HepG2 (cell line): ENCODE results near the gene P4HB. TPM values are rescaled to one million over a fixed set of nuclear protein-coding genes. Genes with fewer than 3 reads are reported as not detected.

Experiments used
- ATAC-seq: fragments of 200-7000 bp; cut with Tn5 transposase; 3 replicates; pipeline ENCODE4 v1.9.1; 2020; ENCODE audit warnings: mild to moderate bottlenecking, moderate library complexity
- BruUV-seq: library from RNA; stranded (reverse); fragments of 400-500 nt; replicated peaks from 2 replicates; lab custom pipeline; 2021; lab: Mats Ljungman, UMichigan
- CTCF ChIA-PET: fragments of 300-600 bp; formaldehyde crosslinking; extraction: SDS; loops from one replicate; lab custom pipeline; 2021; ENCODE audit warnings: low total read pairs, inconsistent platforms, low intra/inter-chr PET ratio; lab: Yijun Ruan, JAX
- POLR2A ChIA-PET: fragments of 350-600 bp; sonication (Branson Sonifier 250); formaldehyde crosslinking; loops from one replicate; lab custom pipeline; 2020; ENCODE audit warnings: antibody characterized with exemption, inconsistent platforms; lab: Yijun Ruan, JAX
- DNase-seq: peaks from one replicate; pipeline ENCODE4 v3.0.0-alpha.2; 2015; ENCODE audit warnings: low spot score
- FAIRE-seq: peaks from 3 replicates; lab custom pipeline; 2011; peaks lifted over from hg19 to GRCh38; lab: Jason Lieb, UNC
- H2AFZ ChIP-seq: one replicate; pipeline ENCODE4 v1.6.1; 2011; ENCODE audit warnings: low read length, inconsistent platforms
- H3K27ac ChIP-seq: fragments of 300-600 bp; 3 replicates; pipeline ENCODE4 v1.8.0; 2011; ENCODE audit warnings: mixed run types, mild to moderate bottlenecking, mixed read lengths, low read length, inconsistent platforms; ENCODE audit not compliant: insufficient read depth; ENCODE audit errors: extremely low read length
- H3K27me3 ChIP-seq, 2 experiments: fragments of 200-600 bp in 1 of 2; 2 replicates in 1 of 2; 3 replicates in 1 of 2; pipeline versions ENCODE4 v1.6.0 to v1.8.0; 2011; ENCODE audit warnings: low read length in 2 of 2, mild to moderate bottlenecking in 2 of 2, moderate library complexity in 2 of 2, inconsistent platforms in 1 of 2; ENCODE audit not compliant: insufficient read depth in 2 of 2, control insufficient read depth in 1 of 2
- H3K36me3 ChIP-seq, 2 experiments: fragments of 200-600 bp in 1 of 2; replicated peaks in 1 of 2; 2 replicates in 1 of 2; 3 replicates in 1 of 2; pipeline versions ENCODE4 v1.5.1 to v1.8.0; 2011; ENCODE audit warnings: low read length in 2 of 2, inconsistent platforms in 1 of 2; ENCODE audit not compliant: insufficient read depth in 2 of 2, control insufficient read depth in 1 of 2
- H3K4me1 ChIP-seq: 2 replicates; pipeline ENCODE4 v1.5.1; 2012; ENCODE audit warnings: low read length, inconsistent platforms; ENCODE audit not compliant: insufficient read depth
- H3K4me2 ChIP-seq: 2 replicates; pipeline ENCODE4 v1.6.0; 2011; ENCODE audit warnings: low read depth, low read length, inconsistent platforms
- H3K4me3 ChIP-seq, 3 experiments: fragments of 200-600 bp in 1 of 3; sonication (generic), shearing (Covaris generic) in 1 of 3; replicated peaks in 1 of 3; 2 replicates each; pipeline ENCODE4 v1.5.1; 2011 to 2016; ENCODE audit warnings: low read length in 3 of 3, inconsistent platforms in 2 of 3, low read depth in 2 of 3, mild to moderate bottlenecking in 2 of 3, control low read depth in 1 of 3, mixed read lengths in 1 of 3; ENCODE audit not compliant: insufficient read depth in 1 of 3
- H3K79me2 ChIP-seq: one replicate; pipeline ENCODE4 v1.6.1; 2011; ENCODE audit warnings: low read length, inconsistent platforms; ENCODE audit not compliant: insufficient read depth
- H3K9ac ChIP-seq: 2 replicates; pipeline ENCODE4 v1.6.0; 2011; ENCODE audit warnings: mild to moderate bottlenecking, low read depth, low read length, inconsistent platforms; ENCODE audit not compliant: insufficient read depth
- H3K9me3 ChIP-seq: 2 replicates; pipeline ENCODE4 v1.5.1; 2012; ENCODE audit warnings: mild to moderate bottlenecking, low read length
- H4K20me1 ChIP-seq: 2 replicates; pipeline ENCODE4 v1.6.0; 2011; ENCODE audit warnings: inconsistent platforms, mild to moderate bottlenecking, low read length, moderate library complexity; ENCODE audit not compliant: insufficient read depth
- AGO2 ChIP-seq: fragments of 200-400 bp; formaldehyde crosslinking; optimal IDR thresholded peaks from 2 replicates; pipeline ENCODE3; 2017; ENCODE audit warnings: mild to moderate bottlenecking, low read depth, low read length, moderate library complexity
- BRD4 ChIP-seq: sonication (generic); formaldehyde crosslinking; IDR thresholded peaks from 2 replicates; pipeline ENCODE4 v1.4.0; 2020; ENCODE audit warnings: missing genetic modification reagents
- ERF ChIP-seq: IDR thresholded peaks from 2 replicates; pipeline ENCODE4 v1.6.1; 2018; ENCODE audit warnings: missing biosample characterization, missing genetic modification reagents
- HDAC2 ChIP-seq: sonication (generic); formaldehyde crosslinking; IDR thresholded peaks from 2 replicates; pipeline ENCODE4 v1.4.0; 2020; ENCODE audit warnings: missing genetic modification reagents
- HES4 ChIP-seq: sonication (generic); formaldehyde crosslinking; IDR thresholded peaks from 2 replicates; pipeline ENCODE4 v1.9.0; 2021; ENCODE audit warnings: mild to moderate bottlenecking, missing genetic modification reagents, borderline replicate concordance
- KLF15 ChIP-seq: sonication (generic); formaldehyde crosslinking; IDR thresholded peaks from 2 replicates; pipeline ENCODE4 v1.8.1; 2023; ENCODE audit warnings: borderline replicate concordance, mild to moderate bottlenecking, inconsistent platforms, missing genetic modification reagents, mixed read lengths
- KLF16 ChIP-seq, 2 experiments: sonication (generic) in 1 of 2; formaldehyde crosslinking in 1 of 2; IDR thresholded peaks; 2 replicates each; pipeline versions ENCODE4 v1.6.1 to v1.8.0; 2016 to 2023; ENCODE audit warnings: missing genetic modification reagents in 2 of 2, missing compliant biosample characterization in 1 of 2
- MIER3 ChIP-seq: IDR thresholded peaks from 2 replicates; pipeline ENCODE4 v1.6.1; 2016; ENCODE audit warnings: missing compliant biosample characterization, borderline replicate concordance
- MTA1 ChIP-seq: sonication (generic); formaldehyde crosslinking; IDR thresholded peaks from 2 replicates; pipeline ENCODE4 v1.4.0; 2020; ENCODE audit warnings: missing genetic modification reagents, mild to moderate bottlenecking, borderline replicate concordance
- RBFOX2 ChIP-seq: fragments of 200-400 bp; formaldehyde crosslinking; IDR thresholded peaks from 2 replicates; pipeline ENCODE4 v1.6.1; 2017; ENCODE audit warnings: low read depth, mild to moderate bottlenecking, low read length
- THRA ChIP-seq: sonication (generic); formaldehyde crosslinking; IDR thresholded peaks from 2 replicates; pipeline ENCODE4 v1.4.0; 2020; ENCODE audit warnings: missing genetic modification reagents, borderline replicate concordance
- TMF1 ChIP-seq: sonication (generic); formaldehyde crosslinking; IDR thresholded peaks from 2 replicates; pipeline ENCODE4 v1.8.1; 2022; ENCODE audit warnings: low read depth, missing genetic modification reagents
- ZC3H13 ChIP-seq: sonication (generic); formaldehyde crosslinking; IDR thresholded peaks from 2 replicates; pipeline ENCODE4 v1.8.1; 2023; ENCODE audit warnings: mild to moderate bottlenecking, missing genetic modification reagents, moderate library complexity
- ZNF274 ChIP-seq: sonication (generic); formaldehyde crosslinking; IDR thresholded peaks from 2 replicates; pipeline ENCODE4 v1.5.1; 2020; ENCODE audit warnings: mild to moderate bottlenecking, missing genetic modification reagents
- ZNF563 ChIP-seq: sonication (generic); formaldehyde crosslinking; IDR thresholded peaks from 2 replicates; pipeline ENCODE4 v1.8.0; 2022; ENCODE audit warnings: mild to moderate bottlenecking, moderate library complexity, missing genetic modification reagents
- ZNF567 ChIP-seq: sonication (generic); formaldehyde crosslinking; IDR thresholded peaks from 2 replicates; pipeline ENCODE4 v1.8.1; 2023; ENCODE audit warnings: mild to moderate bottlenecking, missing genetic modification reagents, borderline replicate concordance
- WGBS: methylation state at CpG from one replicate; pipeline ENCODE4 v1.1.6; 2017; ENCODE audit warnings: low lambda C conversion rate; 5-methylcytosine and 5-hydroxymethylcytosine counted together
- in situ Hi-C: cut with HindIII; loops from 2 replicates; pipeline ENCODE4 v1.10.0; 2017; ENCODE audit warnings: low pct_unique_long_range_greater_than_20kb; ENCODE audit not compliant: extremely low pct_ligation_motif_present
- intact Hi-C: fragments of 100-400 bp; cut with micrococcal nuclease; formaldehyde crosslinking; loops from one replicate; pipeline ENCODE4 v1.10.0; 2022; ENCODE audit not compliant: unreplicated experiment
- polyA plus RNA-seq, 8 experiments: library from polyadenylated mRNA; depleted of rRNA in 3 of 8; stranded (reverse) in 7 of 8; unstranded in 1 of 8; fragments of >200 nt; fragmentation: Illumina TruSeq in 4 of 8; extraction: Trizol in 4 of 8; gene quantifications; 2 replicates each; pipeline versions ENCODE4 v1.2.1 to v1.2.3, GENCODE V29; 2011 to 2016; ENCODE audit warnings: low read depth in 4 of 8, missing spikeins in 1 of 8, mixed read lengths in 1 of 8; ENCODE audit not compliant: insufficient read depth in 1 of 8
- total RNA-seq, 5 experiments: library from RNA; depleted of rRNA; stranded (reverse); fragments of >200 nt; fragmentation: Illumina TruSeq; extraction: Trizol; gene quantifications; 2 replicates each; pipeline ENCODE4 v1.2.3, GENCODE V29; 2016; ENCODE audit warnings: low read depth in 1 of 5
- TF ChIP-seq, protein P1 (sequence below): sonication (generic); formaldehyde crosslinking; IDR thresholded peaks from 2 replicates; pipeline ENCODE4 v1.8.0; 2022; ENCODE audit warnings: missing genetic modification reagents, mild to moderate bottlenecking, inconsistent platforms, borderline replicate concordance
- TF ChIP-seq, protein P2 (sequence below): sonication (generic); formaldehyde crosslinking; IDR thresholded peaks from 2 replicates; pipeline ENCODE4 v1.5.0; 2020; ENCODE audit warnings: missing genetic modification reagents, mild to moderate bottlenecking, borderline replicate concordance
- TF ChIP-seq, protein P3 (sequence below): sonication (generic); formaldehyde crosslinking; IDR thresholded peaks from 2 replicates; pipeline ENCODE4 v1.8.1; 2023; ENCODE audit warnings: mild to moderate bottlenecking, inconsistent platforms, moderate library complexity, missing genetic modification reagents, borderline replicate concordance

P4HB gene
- total and polyA plus RNA-seq, 2 of the 13 experiments (the other 11 are each of a cell fraction or from before 2014, with no cell fraction given) = 185 to 782 TPM

DNA sequence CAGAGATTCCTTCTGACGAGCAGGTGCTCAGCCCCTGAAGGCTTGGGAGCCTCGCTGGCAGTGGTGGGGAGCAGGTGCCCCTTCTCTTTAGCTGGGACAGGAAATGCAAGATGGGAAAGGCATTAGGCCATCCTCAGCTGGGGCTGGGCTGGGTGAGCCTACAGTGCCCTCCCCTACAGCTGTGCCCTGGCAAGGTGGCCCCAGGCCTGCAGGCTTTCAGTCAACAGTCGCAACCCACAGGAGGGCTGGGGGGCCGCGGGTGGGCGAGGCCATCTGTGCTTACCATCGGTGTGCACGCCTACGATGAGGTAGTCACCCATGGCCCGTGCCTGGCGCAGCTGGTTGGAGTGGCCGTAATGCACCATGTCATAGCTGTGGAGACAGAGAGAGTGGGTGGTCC, 48.9 kb upstream of the P4HB start:
- no TSS peak for BruUV-seq
- POLR2A ChIA-PET = interaction anchor here (0.8 to 3.5 kb wide), 15 partner anchors 8 to 128 kb away, joined by 3 to 52 read pairs (median 4); partner anchors contain the start of genes ALYREF, ANAPC11, ARHGDIA and CENPX
- Histone ChIP-seq H3K9me3 (no peaks in the 10 kb centered on the region), H3K27me3 (no peaks in the 10 kb centered on the region; a peak in 1 of 5 replicates), H2AFZ (no peak overlapping the region), H3K9ac (peak overlapping the region; percentile 99), H3K36me3 (peaks cover 55 to 77% of the 10 kb centered on the region in 2 experiments), H3K27ac (peak overlapping the region; percentile 99), H3K4me3 (peak overlapping the region in 1 of 3 experiments; percentile 99; a peak in 2 of 6 replicates), H3K4me1 (peaks cover 38% of the 10 kb centered on the region), H4K20me1 (peaks cover 10% of the 10 kb centered on the region; the same call in 1 of the 2 replicates), H3K79me2 (peaks cover 33% of the 10 kb centered on the region), H3K4me2 (peak overlapping the region; percentile 99)
- CTCF ChIA-PET = no interaction called here
- DNase-seq (no peak), FAIRE-seq (no peak), ATAC-seq (no peak)
- intact Hi-C loops = no loop called here
- WGBS = 94% methylated on average over 7 of the region's 12 CpGs
- in situ Hi-C loops = no loop called here
- TF ChIP-seq ZNF274 (CRISPR knock-in tag) (0 out of 2 replicates have a peak, but pooled peaks have one; percentile 33), HES4 (0 out of 2 replicates have a peak, but pooled peaks have one; percentile 30), RBFOX2 (peak; percentile 68), ERF (no peak), KLF15 (CRISPR knock-in tag) (peak; percentile 27; the same call in 1 of the 2 replicates), MTA1 (CRISPR knock-in tag) (peak; percentile 84; the same call in 1 of the 2 replicates), AGO2 (peak; percentile 78), ZC3H13 (CRISPR knock-in tag) (0 out of 2 replicates have a peak, but pooled peaks have one; percentile 43), TMF1 (0 out of 2 replicates have a peak, but pooled peaks have one; percentile 47), MIER3 (no peak), ZNF567 (CRISPR knock-in tag) (no peak), BRD4 (0 out of 2 replicates have a peak, but pooled peaks have one; percentile 43), THRA (CRISPR knock-in tag) (no peak), ZNF563 (CRISPR knock-in tag) (peak; percentile 35; the same call in 1 of the 2 replicates), KLF16 (CRISPR knock-in tag; IDR thresholded peaks at IDR 0.05) (0 out of 4 replicates have a peak, but pooled peaks of 1 of the 2 experiments have one; percentile 80), HDAC2 (CRISPR knock-in tag) (no peak)
- TF ChIP-seq, protein P1, sequence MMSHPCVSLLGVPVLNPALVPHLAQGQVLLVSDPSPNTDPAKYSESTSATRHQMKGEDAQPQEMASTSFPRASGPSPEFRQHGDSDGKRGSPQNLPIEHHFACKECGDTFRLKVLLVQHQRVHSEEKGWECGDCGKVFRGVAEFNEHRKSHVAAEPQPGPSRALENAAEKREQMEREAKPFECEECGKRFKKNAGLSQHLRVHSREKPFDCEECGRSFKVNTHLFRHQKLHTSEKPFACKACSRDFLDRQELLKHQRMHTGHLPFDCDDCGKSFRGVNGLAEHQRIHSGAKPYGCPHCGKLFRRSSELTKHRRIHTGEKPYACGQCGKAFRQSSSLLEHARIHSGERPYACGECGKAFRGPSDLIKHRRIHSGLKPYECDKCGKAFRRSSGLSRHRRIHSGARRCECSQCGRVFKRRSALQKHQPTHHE = peak; percentile 33; the same call in 1 of the 2 replicates
- TF ChIP-seq, protein P2, sequence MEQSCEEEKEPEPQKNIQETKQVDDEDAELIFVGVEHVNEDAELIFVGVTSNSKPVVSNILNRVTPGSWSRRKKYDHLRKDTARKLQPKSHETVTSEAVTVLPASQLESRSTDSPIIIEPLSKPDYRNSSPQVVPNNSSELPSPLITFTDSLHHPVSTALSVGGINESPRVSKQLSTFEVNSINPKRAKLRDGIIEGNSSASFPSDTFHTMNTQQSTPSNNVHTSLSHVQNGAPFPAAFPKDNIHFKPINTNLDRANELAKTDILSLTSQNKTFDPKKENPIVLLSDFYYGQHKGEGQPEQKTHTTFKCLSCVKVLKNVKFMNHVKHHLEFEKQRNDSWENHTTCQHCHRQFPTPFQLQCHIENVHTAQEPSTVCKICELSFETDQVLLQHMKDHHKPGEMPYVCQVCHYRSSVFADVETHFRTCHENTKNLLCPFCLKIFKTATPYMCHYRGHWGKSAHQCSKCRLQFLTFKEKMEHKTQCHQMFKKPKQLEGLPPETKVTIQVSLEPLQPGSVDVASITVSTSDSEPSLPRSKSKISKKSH (CRISPR knock-in tag) = 0 out of 2 replicates have a peak, but pooled peaks have one; percentile 14
- TF ChIP-seq, protein P3, sequence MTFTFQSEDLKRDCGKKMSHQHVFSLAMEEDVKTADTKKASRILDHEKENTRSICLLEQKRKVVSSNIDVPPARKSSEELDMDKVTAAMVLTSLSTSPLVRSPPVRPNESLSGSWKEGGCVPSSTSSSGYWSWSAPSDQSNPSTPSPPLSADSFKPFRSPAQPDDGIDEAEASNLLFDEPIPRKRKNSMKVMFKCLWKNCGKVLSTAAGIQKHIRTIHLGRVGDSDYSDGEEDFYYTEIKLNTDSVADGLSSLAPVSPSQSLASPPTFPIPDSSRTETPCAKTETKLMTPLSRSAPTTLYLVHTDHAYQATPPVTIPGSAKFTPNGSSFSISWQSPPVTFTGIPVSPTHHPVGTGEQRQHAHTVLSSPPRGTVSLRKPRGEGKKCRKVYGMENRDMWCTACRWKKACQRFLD = 0 out of 2 replicates have a peak, but pooled peaks have one; percentile 62
